Testis (tissue), 2 donors: ENCODE results near the gene EXOC7.

Experiments
- CTCF ChIP-seq, 3 experiments: fragments of 450-650 bp in 2 of 3; fragments of 200-600 bp in 1 of 3; sonication (generic) in 1 of 3; IDR thresholded peaks; one replicate each; pipeline ENCODE4 v1.5.1; 2016 to 2019; ENCODE audit warnings: antibody characterized with exemption in 3 of 3, mild to moderate bottlenecking in 2 of 3, moderate library complexity in 1 of 3
- POLR2A ChIP-seq: fragments of 450-650 bp; IDR thresholded peaks from one replicate; pipeline ENCODE4 v1.6.1; 2017; ENCODE audit warnings: antibody characterized with exemption, mild to moderate bottlenecking, moderate library complexity

- TF ChIP-seq CTCF (IDR thresholded peaks at IDR 0.05) (no peak), POLR2A (no peak)
These were observed 48.4 kb upstream of the EXOC7 start for GRCh38 chr17:76151896-76152454.
